T-cell (primary cell): ENCODE results near the gene LRRK1. TPM values are rescaled to one million over a fixed set of nuclear protein-coding genes. Genes with fewer than 3 reads are reported as not detected.

ENCODE experiments used
- ATAC-seq, 4 experiments: fragments of 200-7000 bp in 3 of 4; fragments of 150-1000 bp in 1 of 4; cut with Tn5 transposase; replicated peaks in 1 of 4; 1 replicate in 3 of 4; 2 replicates in 1 of 4; pipeline ENCODE4 v1.10.0; 2021; ENCODE audit warnings: moderate library complexity in 3 of 4, mild to moderate bottlenecking in 2 of 4, moderate number of reproducible peaks in 1 of 4
- CTCF ChIA-PET, 2 donors: fragments of 300-600 bp; sonication (Branson Sonifier 250); formaldehyde crosslinking; loops; one replicate each; lab custom pipeline; 2022; ENCODE audit warnings: antibody characterized with exemption in 2 of 2; lab: Charles Lee
- POLR2A ChIA-PET, 2 donors: fragments of 300-600 bp; sonication (Branson Sonifier 250); formaldehyde crosslinking; loops; one replicate each; lab custom pipeline; 2022; ENCODE audit warnings: antibody characterized with exemption in 2 of 2; lab: Charles Lee
- DNase-seq, 35 experiments: peaks; one replicate each; pipeline versions ENCODE4 v3.0.0 to v3.0.0-alpha.2; 2013 to 2023
- H3K27ac ChIP-seq: one replicate; pipeline ENCODE4 v1.5.1; 2013; ENCODE audit warnings: low read length
- H3K27me3 ChIP-seq, 2 experiments: replicated peaks in 1 of 2; 1 replicate in 1 of 2; 2 replicates in 1 of 2; pipeline versions ENCODE4 v1.6.1 to v1.7.0; 2013; ENCODE audit warnings: low read length in 1 of 2, mixed read lengths in 1 of 2; ENCODE audit not compliant: control insufficient read depth in 2 of 2, insufficient read depth in 2 of 2; ENCODE audit errors: extremely low read depth in 1 of 2
- H3K36me3 ChIP-seq, 2 donors: 1 replicate in 1 of 2; 2 replicates in 1 of 2; pipeline versions ENCODE4 v1.6.1 to v1.7.0; 2013; ENCODE audit warnings: low read length in 1 of 2; ENCODE audit not compliant: control insufficient read depth in 2 of 2, insufficient read depth in 1 of 2; ENCODE audit errors: extremely low read depth in 1 of 2
- H3K4me1 ChIP-seq, 2 experiments: 1 replicate in 1 of 2; 2 replicates in 1 of 2; pipeline versions ENCODE4 v1.6.1 to v1.7.0; 2013; ENCODE audit warnings: low read length in 2 of 2, mixed read lengths in 1 of 2; ENCODE audit not compliant: insufficient read depth in 2 of 2, control insufficient read depth in 1 of 2; ENCODE audit errors: extremely low read depth in 1 of 2
- H3K4me3 ChIP-seq, 2 donors: 1 replicate in 1 of 2; 2 replicates in 1 of 2; pipeline versions ENCODE4 v1.5.1 to v1.7.0; 2013; ENCODE audit warnings: mild to moderate bottlenecking in 2 of 2, low read length in 1 of 2, moderate library complexity in 1 of 2; ENCODE audit not compliant: control insufficient read depth in 1 of 2; ENCODE audit errors: extremely low read depth in 1 of 2
- H3K9me3 ChIP-seq: 2 replicates; pipeline ENCODE4 v1.7.0; 2013
- H3K27ac Mint-ChIP-seq, 2 donors: one replicate each; pipeline ENCODE4 v1.8.0; 2020 to 2021; ENCODE audit warnings: mild to moderate bottlenecking in 2 of 2, mixed read lengths in 2 of 2
- H3K27me3 Mint-ChIP-seq, 2 donors: one replicate each; pipeline ENCODE4 v1.8.0; 2021 to 2022; ENCODE audit warnings: mixed read lengths in 2 of 2
- H3K36me3 Mint-ChIP-seq: one replicate; pipeline ENCODE4 v1.8.0; 2021; ENCODE audit warnings: mixed read lengths
- H3K4me1 Mint-ChIP-seq, 3 donors: one replicate each; pipeline ENCODE4 v1.8.0; 2020 to 2022; ENCODE audit warnings: mixed read lengths in 3 of 3, mild to moderate bottlenecking in 1 of 3
- H3K4me3 Mint-ChIP-seq, 3 donors: one replicate each; pipeline ENCODE4 v1.8.0; 2020 to 2022; ENCODE audit warnings: mild to moderate bottlenecking in 3 of 3, mixed read lengths in 3 of 3, moderate library complexity in 3 of 3
- H3K9me3 Mint-ChIP-seq, 3 donors: one replicate each; pipeline ENCODE4 v1.8.0; 2020 to 2022; ENCODE audit warnings: mixed read lengths in 3 of 3
- WGBS: methylation state at CpG from one replicate; pipeline ENCODE4 v1.1.5; 2013; ENCODE audit warnings: missing lambda C conversion rate; ENCODE audit not compliant: insufficient coverage; 5-methylcytosine and 5-hydroxymethylcytosine counted together
- total RNA-seq, 35 experiments: library from RNA in 6 of 35; stranded (reverse) in 6 of 35; fragments of 120-200 nt in 1 of 35; gene quantifications; one replicate each; pipeline versions ENCODE4 v1.2.1 to v1.2.4 and lab custom pipeline; 2013 to 2026

Gene LRRK1
- total RNA-seq, 5 donors from 2014 or later (not counting 1 experiment from before 2014, with no cell fraction given), result 1.1 to 2.0 (median 1.7) TPM

DNA sequence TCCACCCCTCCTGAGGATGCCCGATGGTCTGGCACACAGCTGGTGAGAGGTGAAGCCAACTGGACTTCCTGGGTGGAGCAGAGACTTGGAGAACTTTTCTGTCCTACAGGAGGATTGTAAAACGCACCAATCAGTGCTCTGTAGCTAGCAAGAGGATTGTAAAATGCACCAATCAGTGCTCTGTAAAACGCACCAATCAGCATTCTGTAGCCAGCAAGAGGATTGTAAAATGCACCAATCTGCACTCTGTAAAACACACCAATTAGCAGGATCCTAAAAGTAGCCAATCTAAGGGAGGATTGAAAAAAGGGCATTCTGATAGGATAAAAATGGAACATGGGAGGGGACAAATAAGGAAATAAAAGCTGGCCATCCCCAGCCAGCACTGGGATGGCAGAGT lies 182.5 kb downstream of the LRRK1 start:
- Mint-ChIP-seq H3K27me3 (no peaks in the 10 kb centered on the region), H3K4me3 (no peak overlapping the region), H3K27ac (no peak overlapping the region), H3K4me1 (no peaks in the 10 kb centered on the region), H3K36me3 (no peaks in the 10 kb centered on the region), H3K9me3 (peaks cover 0 to 3% (median 0%) of the 10 kb centered on the region in 3 donors)
- Histone ChIP-seq H3K27ac (no peak overlapping the region), H3K27me3 (no peaks in the 10 kb centered on the region), H3K4me1 (peaks cover 0 to 5% of the 10 kb centered on the region in 2 experiments), H3K36me3 (no peaks in the 10 kb centered on the region), H3K4me3 (no peak overlapping the region), H3K9me3 (no peaks in the 10 kb centered on the region)
- ChIA-PET POLR2A (no interaction called here), CTCF (no interaction called here)
- ATAC-seq (no peak), DNase-seq (no peak)
- 92% methylated on average over 2 of the region's 3 CpGs for WGBS

- no peak overlapping the region for H3K27ac Mint-ChIP-seq
- Histone ChIP-seq H3K27ac (no peak overlapping the region), H3K27me3 (no peaks in the 10 kb centered on the region), H3K9me3 (no peaks in the 10 kb centered on the region), H3K4me3 (no peak overlapping the region), H3K36me3 (no peaks in the 10 kb centered on the region), H3K4me1 (peaks cover 0 to 5% of the 10 kb centered on the region in 2 experiments)
- no peaks in the 10 kb centered on the region for H3K27me3 Mint-ChIP-seq
- ChIA-PET POLR2A (no interaction called here), CTCF (no interaction called here)
- WGBS, result 68% methylated on average over 3 of the region's 5 CpGs
- H3K4me1 Mint-ChIP-seq, result no peaks in the 10 kb centered on the region
- DNase-seq (no peak), ATAC-seq (no peak)
- H3K4me3 Mint-ChIP-seq, result no peak overlapping the region
- no peaks in the 10 kb centered on the region for H3K36me3 Mint-ChIP-seq
- peaks cover 0 to 3% (median 0%) of the 10 kb centered on the region in 3 donors for H3K9me3 Mint-ChIP-seq
These were observed 183.6 kb downstream of the LRRK1 start for GRCh38 chr15:101102746-101103145.

DNA sequence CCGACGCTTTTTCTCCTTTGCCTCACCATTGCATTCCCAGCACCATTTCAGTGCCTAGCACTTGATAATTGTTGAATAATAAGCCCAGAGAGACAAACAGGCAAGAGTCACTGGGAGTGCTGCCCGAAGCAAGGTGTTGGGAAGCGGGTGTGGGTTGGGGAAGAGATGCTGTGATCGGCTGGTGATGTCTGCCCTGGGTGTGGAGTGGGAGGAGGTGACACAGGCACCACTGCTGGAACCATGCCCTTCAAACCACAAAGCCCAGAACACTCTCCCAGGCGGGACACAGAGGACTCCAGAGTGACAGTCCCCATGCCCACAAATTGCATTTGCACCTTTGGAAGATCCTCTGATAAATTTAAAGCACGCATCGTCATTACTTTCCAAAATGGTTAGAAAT lies 184.4 kb downstream of the LRRK1 start:
- Histone ChIP-seq H3K9me3 (no peaks in the 10 kb centered on the region), H3K4me3 (no peak overlapping the region), H3K27me3 (no peaks in the 10 kb centered on the region), H3K4me1 (peaks cover 0 to 5% of the 10 kb centered on the region in 2 experiments), H3K36me3 (no peaks in the 10 kb centered on the region), H3K27ac (no peak overlapping the region)
- Mint-ChIP-seq H3K4me3 (no peak overlapping the region), H3K36me3 (no peaks in the 10 kb centered on the region), H3K27ac (no peak overlapping the region), H3K9me3 (peaks cover 0 to 3% (median 0%) of the 10 kb centered on the region in 3 donors), H3K27me3 (no peaks in the 10 kb centered on the region), H3K4me1 (no peaks in the 10 kb centered on the region)
- CTCF ChIA-PET, result no interaction called here
- WGBS, result no CpG with 5 or more reads among the region's 8 CpGs
- POLR2A ChIA-PET, result no interaction called here
- no peak for ATAC-seq
- no peak for DNase-seq

DNA sequence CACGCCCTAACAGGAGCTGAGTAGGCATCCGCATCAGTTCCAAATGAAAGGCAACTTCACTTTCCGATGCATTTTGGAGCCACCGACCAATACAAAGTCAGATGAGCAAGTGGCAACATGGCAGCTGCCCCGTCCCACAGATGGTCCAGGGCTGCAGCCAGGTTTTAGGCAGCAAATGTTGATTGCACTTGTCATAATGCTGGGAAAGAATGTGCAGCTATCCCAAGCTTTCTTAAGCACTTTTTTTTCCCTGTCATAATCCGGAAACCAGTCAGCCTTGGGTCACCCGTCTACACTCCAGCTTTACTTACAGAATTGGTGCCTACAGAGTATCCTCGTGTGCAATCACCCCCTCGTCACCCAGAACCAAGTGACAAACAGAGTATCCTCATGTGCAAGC lies 185.0 kb downstream of the LRRK1 start:
- no peaks in the 10 kb centered on the region for H3K9me3 ChIP-seq
- WGBS, result 89% methylated on average over 9 of the region's 9 CpGs
- peaks cover 0 to 3% of the 10 kb centered on the region in 2 experiments for H3K4me1 ChIP-seq
- no peaks in the 10 kb centered on the region for H3K4me1 Mint-ChIP-seq
- no peak overlapping the region for H3K4me3 Mint-ChIP-seq
- peaks cover 0 to 3% (median 0%) of the 10 kb centered on the region in 3 donors for H3K9me3 Mint-ChIP-seq
- no peak overlapping the region for H3K27ac ChIP-seq
- no peaks in the 10 kb centered on the region for H3K36me3 Mint-ChIP-seq
- no peaks in the 10 kb centered on the region for H3K27me3 ChIP-seq
- ATAC-seq (no peak), DNase-seq (no peak)
- ChIA-PET CTCF (no interaction called here), POLR2A (no interaction called here)
- H3K27ac Mint-ChIP-seq, result no peak overlapping the region
- no peak overlapping the region for H3K4me3 ChIP-seq
- no peaks in the 10 kb centered on the region for H3K27me3 Mint-ChIP-seq
- H3K36me3 ChIP-seq, result no peaks in the 10 kb centered on the region

DNA sequence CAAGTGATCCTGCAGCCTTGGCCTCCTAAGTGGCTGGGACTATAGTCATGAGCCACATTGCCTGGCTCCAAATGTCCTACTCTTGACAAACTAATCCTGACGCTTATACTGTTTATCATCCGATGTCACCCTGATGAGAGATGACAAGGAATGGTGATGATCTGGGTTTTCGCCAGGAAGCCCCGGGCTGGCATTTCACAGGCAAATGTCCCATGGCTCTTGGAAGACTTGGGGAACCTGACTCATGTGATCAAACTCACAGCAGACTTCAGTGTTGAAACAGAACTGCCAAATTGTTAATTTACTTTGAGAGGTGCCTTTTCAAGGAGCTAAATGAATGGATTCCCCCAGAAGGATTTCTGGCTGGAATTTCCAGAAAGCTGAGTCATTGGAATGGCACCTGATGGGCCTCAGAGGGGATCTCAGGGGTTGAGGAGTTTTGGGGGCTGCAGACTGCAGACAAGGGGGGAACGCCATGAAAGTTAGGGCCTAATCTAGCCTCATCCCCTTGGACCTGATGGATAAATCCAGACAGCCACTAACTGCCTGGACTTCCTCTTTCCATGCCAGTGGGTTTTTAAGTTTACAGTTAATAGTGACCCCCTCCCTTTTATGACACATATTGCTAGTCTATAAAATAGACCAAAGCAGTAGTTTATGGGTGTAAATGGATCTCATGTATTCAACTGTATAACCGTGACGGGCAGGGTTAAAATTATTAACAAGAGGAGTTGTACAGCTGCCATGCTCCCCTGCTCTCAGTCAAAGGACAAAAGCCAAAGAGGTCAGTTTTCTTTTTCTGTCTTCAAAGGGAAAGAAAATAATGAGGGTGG lies 186.1 kb downstream of the LRRK1 start:
- POLR2A ChIA-PET, result no interaction called here
- Mint-ChIP-seq H3K9me3 (peaks cover 0 to 3% (median 0%) of the 10 kb centered on the region in 3 donors), H3K4me3 (no peak overlapping the region), H3K36me3 (no peaks in the 10 kb centered on the region), H3K27me3 (no peaks in the 10 kb centered on the region), H3K4me1 (no peaks in the 10 kb centered on the region), H3K27ac (no peak overlapping the region)
- H3K4me1 ChIP-seq, result no peaks in the 10 kb centered on the region
- no peaks in the 10 kb centered on the region for H3K27me3 ChIP-seq
- H3K27ac ChIP-seq, result no peak overlapping the region
- CTCF ChIA-PET, result no interaction called here
- ATAC-seq (no peak), DNase-seq (no peak)
- no peaks in the 10 kb centered on the region for H3K9me3 ChIP-seq
- H3K4me3 ChIP-seq, result no peak overlapping the region
- 100% methylated on average over 2 of the region's 7 CpGs for WGBS
- no peaks in the 10 kb centered on the region for H3K36me3 ChIP-seq

- H3K36me3 ChIP-seq, result no peaks in the 10 kb centered on the region
- H3K27ac ChIP-seq, result no peak overlapping the region
- no peak overlapping the region for H3K4me3 ChIP-seq
- H3K4me3 Mint-ChIP-seq, result no peak overlapping the region
- DNase-seq (no peak), ATAC-seq (no peak)
- 81% methylated on average over 6 of the region's 7 CpGs for WGBS
- H3K27me3 Mint-ChIP-seq, result no peaks in the 10 kb centered on the region
- no peaks in the 10 kb centered on the region for H3K4me1 Mint-ChIP-seq
- H3K9me3 ChIP-seq, result no peaks in the 10 kb centered on the region
- no peaks in the 10 kb centered on the region for H3K9me3 Mint-ChIP-seq
- H3K27ac Mint-ChIP-seq, result no peak overlapping the region
- no peaks in the 10 kb centered on the region for H3K27me3 ChIP-seq
- H3K36me3 Mint-ChIP-seq, result no peaks in the 10 kb centered on the region
- ChIA-PET CTCF (no interaction called here), POLR2A (no interaction called here)
- H3K4me1 ChIP-seq, result no peaks in the 10 kb centered on the region
These were observed 187.9 kb downstream of the LRRK1 start for GRCh38 chr15:101107101-101107500.
